H4 (cell line): ENCODE measurements around the gene CYFIP1. TPM values are rescaled to one million over a fixed set of nuclear protein-coding genes. Genes with fewer than 3 reads are reported as not detected.

ENCODE experiments used
- DNase-seq: peaks from one replicate; pipeline ENCODE4 v3.0.0-alpha.2; 2015; ENCODE audit warnings: low spot score
- total RNA-seq: library from RNA; depleted of rRNA; stranded (reverse); fragments of >200 nt; shearing (Covaris generic); gene quantifications from 2 replicates; pipeline ENCODE4 v1.2.3, GENCODE V29; 2014

CYFIP1 gene
- total RNA-seq, 1 experiment from 2014 or later: 39.3 TPM

- DNase-seq: no peak
Measured at GRCh38 chr15:22869856-22870255, 110.3 kb downstream of the CYFIP1 start.

- DNase-seq: no peak
Measured at GRCh38 chr15:22868928-22869327, 111.2 kb downstream of the CYFIP1 start.

GRCh38 chr15:22868495-22868894 lies 111.7 kb downstream of the CYFIP1 start:
- no peak for DNase-seq

GRCh38 chr15:22867886-22868285 lies 112.3 kb downstream of the CYFIP1 start:
- no peak for DNase-seq

GRCh38 chr15:22866079-22866478 lies 114.1 kb downstream of the CYFIP1 start:
- peak; percentile 72 for DNase-seq

GRCh38 chr15:22863356-22863755 lies 116.8 kb downstream of the CYFIP1 start:
- DNase-seq: no peak

- DNase-seq: no peak
Measured at GRCh38 chr15:22861161-22861560, 119.0 kb downstream of the CYFIP1 start.

GRCh38 chr15:22856659-22857058 lies 123.5 kb downstream of the CYFIP1 start:
- DNase-seq: no peak

GRCh38 chr15:22855791-22856190 lies 124.4 kb downstream of the CYFIP1 start:
- no peak for DNase-seq

- no peak for DNase-seq
Measured at GRCh38 chr15:22851513-22851912, 128.7 kb downstream of the CYFIP1 start.

- no peak for DNase-seq
Measured at GRCh38 chr15:22850055-22850454, 130.1 kb downstream of the CYFIP1 start.

- DNase-seq: no peak
Measured at GRCh38 chr15:22846073-22846472, 134.1 kb downstream of the CYFIP1 start.

GRCh38 chr15:22845289-22845900 lies 134.8 kb downstream of the CYFIP1 start:
- no peak for DNase-seq

GRCh38 chr15:22844421-22845288 lies 135.5 kb downstream of the CYFIP1 start:
- DNase-seq: no peak

- DNase-seq: no peak
Measured at GRCh38 chr15:22839046-22839695, 141.0 kb downstream of the CYFIP1 start.

GRCh38 chr15:22838292-22839042 lies 141.7 kb downstream of the CYFIP1 start, which contains the start of gene NIPA2:
Gene NIPA2 (plus strand): TSS chr15:22838666. CDS start chr15:22851732, 13,066 bp downstream.
- peak; percentile 92 for DNase-seq

- DNase-seq: no peak
Measured at GRCh38 chr15:22831473-22831872, 148.7 kb downstream of the CYFIP1 start.

GRCh38 chr15:22827125-22827524 lies 153.0 kb downstream of the CYFIP1 start:
- DNase-seq: no peak

- no peak for DNase-seq
Measured at GRCh38 chr15:22823495-22824128, 156.6 kb downstream of the CYFIP1 start.

- DNase-seq: no peak
Measured at GRCh38 chr15:22819651-22820050, 160.5 kb downstream of the CYFIP1 start.
